Fibroblast of lung (primary cell): ENCODE results near the gene SGCE. TPM values are rescaled to one million over a fixed set of nuclear protein-coding genes. Genes with fewer than 3 reads are reported as not detected.

Experiments
- DNase-seq, 2 donors: peaks; one replicate each; pipeline versions ENCODE4 v3.0.0 to v3.0.0-alpha.2; 2010; ENCODE audit warnings: low read depth in 2 of 2
- H2AFZ ChIP-seq: 2 replicates; pipeline ENCODE4 v1.5.1; 2012; ENCODE audit warnings: low read length, control low read depth, inconsistent platforms
- H3K27ac ChIP-seq: 2 replicates; pipeline ENCODE4 v1.5.1; 2011; ENCODE audit warnings: low read length, control low read depth; ENCODE audit not compliant: insufficient read depth
- H3K27me3 ChIP-seq: 2 replicates; pipeline ENCODE4 v1.5.1; 2011; ENCODE audit warnings: mild to moderate bottlenecking, low read length; ENCODE audit not compliant: control insufficient read depth, insufficient read depth
- H3K36me3 ChIP-seq: 2 replicates; pipeline ENCODE4 v1.5.1; 2011; ENCODE audit warnings: low read length; ENCODE audit not compliant: control insufficient read depth, insufficient read depth
- H3K4me1 ChIP-seq: 2 replicates; pipeline ENCODE4 v1.5.1; 2011; ENCODE audit warnings: low read length; ENCODE audit not compliant: control insufficient read depth, insufficient read depth; ENCODE audit errors: extremely low read depth
- H3K4me2 ChIP-seq: 2 replicates; pipeline ENCODE4 v1.5.1; 2011; ENCODE audit warnings: low read length, control low read depth; ENCODE audit not compliant: insufficient read depth; ENCODE audit errors: extremely low read depth
- H3K4me3 ChIP-seq, 4 experiments: fragments of 200-600 bp in 1 of 4; sonication (generic) in 1 of 4; replicated peaks in 1 of 4; 2 replicates each; pipeline ENCODE4 v1.5.1; 2011 to 2016; ENCODE audit warnings: low read length in 4 of 4, low read depth in 3 of 4, mild to moderate bottlenecking in 3 of 4, control low read depth in 2 of 4, inconsistent platforms in 1 of 4, mixed read lengths in 1 of 4; ENCODE audit not compliant: insufficient read depth in 1 of 4; ENCODE audit errors: control extremely low read depth in 1 of 4
- H3K79me2 ChIP-seq: 2 replicates; pipeline ENCODE4 v1.5.1; 2012; ENCODE audit warnings: mild to moderate bottlenecking, low read length, inconsistent platforms; ENCODE audit not compliant: control insufficient read depth, insufficient read depth
- H3K9ac ChIP-seq: 2 replicates; pipeline ENCODE4 v1.5.1; 2011; ENCODE audit warnings: mild to moderate bottlenecking, low read length, control low read depth; ENCODE audit not compliant: insufficient read depth
- H3K9me3 ChIP-seq: 2 replicates; pipeline ENCODE4 v1.5.1; 2012; ENCODE audit warnings: low read depth, low read length; ENCODE audit not compliant: control insufficient read depth, insufficient read depth
- H4K20me1 ChIP-seq: 2 replicates; pipeline ENCODE4 v1.5.1; 2011; ENCODE audit warnings: low read length; ENCODE audit not compliant: control insufficient read depth, insufficient read depth; ENCODE audit errors: extremely low read depth
- CTCF ChIP-seq, 2 donors: IDR thresholded peaks in 1 of 2; conservative IDR thresholded peaks in 1 of 2; 1 replicate in 1 of 2; 2 replicates in 1 of 2; pipeline ENCODE4 v1.5.1; 2011 to 2012; ENCODE audit warnings: low read length in 2 of 2, control low read depth in 1 of 2, inconsistent platforms in 1 of 2, low read depth in 1 of 2, mild to moderate bottlenecking in 1 of 2
- EZH2 ChIP-seq: IDR thresholded peaks from 2 replicates; pipeline ENCODE4 v1.5.1; 2012; ENCODE audit warnings: low read length, control low read depth, mild to moderate bottlenecking; ENCODE audit errors: missing control alignments
- polyA plus RNA-seq, 2 donors: library from polyadenylated mRNA; depleted of rRNA in 1 of 2; stranded (reverse) in 1 of 2; unstranded in 1 of 2; fragments of >200 nt; gene quantifications; 2 replicates each; pipeline ENCODE4 v1.2.1, GENCODE V29; 2011 to 2012; ENCODE audit warnings: missing spikeins in 1 of 2
- total RNA-seq: library from RNA; depleted of rRNA; stranded (reverse); fragments of >200 nt; gene quantifications from 2 replicates; pipeline ENCODE4 v1.2.1, GENCODE V29; 2014

The SGCE gene
- total and polyA plus RNA-seq, 2 donors (not counting 1 experiment from before 2014, with no cell fraction given) = 106 to 184 TPM

- Histone ChIP-seq H3K4me3 (no peak overlapping the region), H3K36me3 (no peaks in the 10 kb centered on the region)
Measured at GRCh38 chr7:94671444-94672235, 15.7 kb upstream of the SGCE start.

GRCh38 chr7:94669773-94670495 lies 14.0 kb upstream of the SGCE start:
- no peak overlapping the region for H3K4me2 ChIP-seq
- H3K27ac ChIP-seq = no peak overlapping the region
- TF ChIP-seq CTCF (conservative IDR thresholded peaks at IDR 0.05 in 1 of 2, IDR thresholded peaks at IDR 0.05 in 1 of 2; ENCODE audit: low read depth in 1 of 2, low read length in 2 of 2) = no peak
- TF ChIP-seq EZH2 = no peak
- H3K4me1 ChIP-seq = no peaks in the 10 kb centered on the region
- H3K4me3 ChIP-seq = no peak overlapping the region
- no peaks in the 10 kb centered on the region for H3K36me3 ChIP-seq
- no peaks in the 10 kb centered on the region for H3K79me2 ChIP-seq
- H3K27me3 ChIP-seq = no peaks in the 10 kb centered on the region
- H3K9ac ChIP-seq = no peak overlapping the region
- H2AFZ ChIP-seq = no peak overlapping the region
- no peaks in the 10 kb centered on the region for H4K20me1 ChIP-seq
- no peak for DNase-seq
- H3K9me3 ChIP-seq = no peaks in the 10 kb centered on the region

More at GRCh38 chr7:94671444-94672235, 15.7 kb upstream of the SGCE start:
- Histone ChIP-seq H3K4me2 (no peak overlapping the region), H3K27me3 (no peaks in the 10 kb centered on the region), H2AFZ (no peak overlapping the region), H3K4me1 (no peaks in the 10 kb centered on the region), H4K20me1 (no peaks in the 10 kb centered on the region), H3K9ac (no peak overlapping the region), H3K27ac (no peak overlapping the region), H3K79me2 (no peaks in the 10 kb centered on the region), H3K9me3 (no peaks in the 10 kb centered on the region)
- TF ChIP-seq CTCF (conservative IDR thresholded peaks at IDR 0.05 in 1 of 2, IDR thresholded peaks at IDR 0.05 in 1 of 2; ENCODE audit: low read depth in 1 of 2, low read length in 2 of 2) = no peak
- no peak for TF ChIP-seq EZH2
- DNase-seq = no peak

- Histone ChIP-seq H2AFZ (no peak overlapping the region), H3K9ac (no peak overlapping the region), H3K27me3 (no peaks in the 10 kb centered on the region), H3K79me2 (no peaks in the 10 kb centered on the region), H3K4me1 (no peaks in the 10 kb centered on the region), H3K27ac (no peak overlapping the region), H3K4me2 (no peak overlapping the region), H3K9me3 (no peaks in the 10 kb centered on the region), H4K20me1 (no peaks in the 10 kb centered on the region), H3K4me3 (no peak overlapping the region), H3K36me3 (no peaks in the 10 kb centered on the region)
- no peak for DNase-seq
- TF ChIP-seq CTCF (conservative IDR thresholded peaks at IDR 0.05 in 1 of 2, IDR thresholded peaks at IDR 0.05 in 1 of 2; ENCODE audit: low read depth in 1 of 2, low read length in 2 of 2) (no peak), EZH2 (no peak)
Measured at GRCh38 chr7:94666879-94667587, 11.1 kb upstream of the SGCE start.
